DND-41 (cell line): ENCODE results near the gene DNM3.

Source experiments
- EZH2 ChIP-seq: IDR thresholded peaks from 3 replicates; pipeline ENCODE4 v1.6.1; 2012; ENCODE audit warnings: borderline replicate concordance, low read depth, mild to moderate bottlenecking, moderate library complexity, low read length, inconsistent platforms; ENCODE audit not compliant: severe bottlenecking
- TF ChIP-seq, protein P1 (sequence below): IDR thresholded peaks from 2 replicates; pipeline ENCODE4 v1.5.1; 2012; ENCODE audit warnings: borderline replicate concordance, low read length, moderate library complexity, mild to moderate bottlenecking; ENCODE audit not compliant: poor library complexity, severe bottlenecking; ENCODE audit errors: extremely low read depth

DNA sequence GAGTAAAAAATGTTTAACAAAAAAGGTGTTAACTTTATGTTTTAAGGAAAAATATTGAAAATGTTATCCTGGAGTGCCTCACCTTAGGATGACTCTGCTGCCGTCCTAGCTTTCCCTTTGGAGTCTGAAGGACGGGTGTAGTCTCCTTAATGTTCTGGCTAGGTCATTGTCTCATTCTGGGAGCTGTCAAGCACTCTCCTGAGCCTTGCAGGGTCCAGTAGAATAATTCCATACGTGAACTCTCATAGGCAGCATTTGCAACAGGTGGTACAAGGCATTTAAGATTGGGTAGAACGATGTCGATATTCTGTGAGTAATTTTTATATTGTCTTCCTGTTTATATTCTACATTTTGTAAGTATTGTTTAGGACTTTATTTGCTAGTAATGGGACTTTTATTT lies 295.6 kb downstream of the DNM3 start:
- TF ChIP-seq, protein P1, sequence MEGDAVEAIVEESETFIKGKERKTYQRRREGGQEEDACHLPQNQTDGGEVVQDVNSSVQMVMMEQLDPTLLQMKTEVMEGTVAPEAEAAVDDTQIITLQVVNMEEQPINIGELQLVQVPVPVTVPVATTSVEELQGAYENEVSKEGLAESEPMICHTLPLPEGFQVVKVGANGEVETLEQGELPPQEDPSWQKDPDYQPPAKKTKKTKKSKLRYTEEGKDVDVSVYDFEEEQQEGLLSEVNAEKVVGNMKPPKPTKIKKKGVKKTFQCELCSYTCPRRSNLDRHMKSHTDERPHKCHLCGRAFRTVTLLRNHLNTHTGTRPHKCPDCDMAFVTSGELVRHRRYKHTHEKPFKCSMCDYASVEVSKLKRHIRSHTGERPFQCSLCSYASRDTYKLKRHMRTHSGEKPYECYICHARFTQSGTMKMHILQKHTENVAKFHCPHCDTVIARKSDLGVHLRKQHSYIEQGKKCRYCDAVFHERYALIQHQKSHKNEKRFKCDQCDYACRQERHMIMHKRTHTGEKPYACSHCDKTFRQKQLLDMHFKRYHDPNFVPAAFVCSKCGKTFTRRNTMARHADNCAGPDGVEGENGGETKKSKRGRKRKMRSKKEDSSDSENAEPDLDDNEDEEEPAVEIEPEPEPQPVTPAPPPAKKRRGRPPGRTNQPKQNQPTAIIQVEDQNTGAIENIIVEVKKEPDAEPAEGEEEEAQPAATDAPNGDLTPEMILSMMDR = no peak
- TF ChIP-seq EZH2 = no peak
